Endodermal cell (in vitro differentiated cells): Measurements from ENCODE around the gene CCL23. TPM values are rescaled to one million over a fixed set of nuclear protein-coding genes. Genes with fewer than 3 reads are reported as not detected.
"Not testable (repeated sequence)": the region's sequence is repeated elsewhere in the genome, so short reads cannot be mapped to it uniquely, and the experiment has no call there.

ENCODE experiments used
- DNase-seq: peaks from one replicate; pipeline ENCODE4 v3.0.0-alpha.2; 2017
- H3K27ac ChIP-seq: 2 replicates; pipeline ENCODE4 v1.5.1; 2013; ENCODE audit warnings: mild to moderate bottlenecking, low read depth, low read length, moderate library complexity
- H3K27me3 ChIP-seq: 2 replicates; pipeline ENCODE4 v1.6.1; 2013; ENCODE audit warnings: mild to moderate bottlenecking, low read length, moderate library complexity; ENCODE audit not compliant: insufficient read depth, control insufficient read depth, poor library complexity, severe bottlenecking
- H3K36me3 ChIP-seq: 2 replicates; pipeline ENCODE4 v1.7.0; 2013; ENCODE audit warnings: mild to moderate bottlenecking, low read length, moderate library complexity; ENCODE audit not compliant: control insufficient read depth, insufficient read depth
- H3K4me1 ChIP-seq: one replicate; pipeline ENCODE4 v1.7.0; 2013; ENCODE audit warnings: low read length; ENCODE audit not compliant: control insufficient read depth, insufficient read depth
- H3K4me3 ChIP-seq: 2 replicates; pipeline ENCODE4 v1.5.1; 2013; ENCODE audit warnings: mild to moderate bottlenecking, low read length, moderate library complexity
- H3K9ac ChIP-seq: 2 replicates; pipeline ENCODE4 v1.6.1; 2013; ENCODE audit warnings: mild to moderate bottlenecking, low read length, moderate library complexity; ENCODE audit not compliant: poor library complexity, severe bottlenecking; ENCODE audit errors: extremely low read depth
- H3K9me3 ChIP-seq: 2 replicates; pipeline ENCODE4 v1.6.1; 2013; ENCODE audit warnings: mild to moderate bottlenecking, low read length, moderate library complexity; ENCODE audit not compliant: control insufficient read depth
- H3K27ac Mint-ChIP-seq: 2 replicates; pipeline ENCODE4 v1.8.0; 2020; ENCODE audit warnings: mixed read lengths
- H3K27me3 Mint-ChIP-seq: 2 replicates; pipeline ENCODE4 v1.8.0; 2021; ENCODE audit warnings: mild to moderate bottlenecking, mixed read lengths; ENCODE audit not compliant: insufficient read depth
- H3K36me3 Mint-ChIP-seq: 2 replicates; pipeline ENCODE4 v1.8.0; 2020; ENCODE audit warnings: low read depth, mixed read lengths
- H3K4me1 Mint-ChIP-seq: 2 replicates; pipeline ENCODE4 v1.8.0; 2020; ENCODE audit warnings: mixed read lengths
- H3K4me3 Mint-ChIP-seq: 2 replicates; pipeline ENCODE4 v1.8.0; 2020; ENCODE audit warnings: mild to moderate bottlenecking, moderate library complexity, mixed read lengths
- H3K9me3 Mint-ChIP-seq: 2 replicates; pipeline ENCODE4 v1.8.0; 2020; ENCODE audit warnings: mild to moderate bottlenecking, mixed read lengths
- CTCF ChIP-seq: fragments of 200-600 bp; sonication (generic); conservative IDR thresholded peaks from 2 replicates; pipeline ENCODE4 v1.5.0; 2021; ENCODE audit warnings: antibody characterized with exemption, mild to moderate bottlenecking
- WGBS, 2 experiments: methylation state at CpG; one replicate each; pipeline versions ENCODE4 v1.1.5 to v1.1.7; 2013; ENCODE audit warnings: missing lambda C conversion rate in 2 of 2, mixed read lengths in 1 of 2; ENCODE audit not compliant: insufficient coverage in 1 of 2, insufficient read length in 1 of 2; 5-methylcytosine and 5-hydroxymethylcytosine counted together
- total RNA-seq, 2 donors: library from RNA; stranded (reverse); fragmentation: NEBNext Ultra II Directional in 1 of 2; extraction: Animal tissue kit (Norgen Biotek cat#: 25700) in 1 of 2; gene quantifications; 2 replicates in 1 of 2; 3 replicates in 1 of 2; pipeline ENCODE4 v1.2.1, GENCODE V29; 2021

Gene CCL23
- total RNA-seq, 2 donors from 2014 or later: not detected

GRCh38 chr17:36019423-36019822 lies 1.7 kb upstream of the CCL23 start:
- TF ChIP-seq CTCF: no peak
- no peak overlapping the region for H3K9ac ChIP-seq
- Mint-ChIP-seq H3K27ac (no peak overlapping the region), H3K4me1 (no peaks in the 10 kb centered on the region), H3K4me3 (no peak overlapping the region), H3K27me3 (peaks cover 18% of the 10 kb centered on the region), H3K36me3 (no peaks in the 10 kb centered on the region), H3K9me3 (peaks cover 6% of the 10 kb centered on the region)
- H3K4me3 ChIP-seq: no peak overlapping the region
- DNase-seq: no peak
- no peak overlapping the region for H3K27ac ChIP-seq
- H3K36me3 ChIP-seq: no peaks in the 10 kb centered on the region
- 80 to 93% methylated on average over 2 of the region's 2 CpGs for WGBS, 2 experiments
- peaks cover 15% of the 10 kb centered on the region for H3K27me3 ChIP-seq
- H3K4me1 ChIP-seq: no peaks in the 10 kb centered on the region
- H3K9me3 ChIP-seq: no peaks in the 10 kb centered on the region

DNA sequence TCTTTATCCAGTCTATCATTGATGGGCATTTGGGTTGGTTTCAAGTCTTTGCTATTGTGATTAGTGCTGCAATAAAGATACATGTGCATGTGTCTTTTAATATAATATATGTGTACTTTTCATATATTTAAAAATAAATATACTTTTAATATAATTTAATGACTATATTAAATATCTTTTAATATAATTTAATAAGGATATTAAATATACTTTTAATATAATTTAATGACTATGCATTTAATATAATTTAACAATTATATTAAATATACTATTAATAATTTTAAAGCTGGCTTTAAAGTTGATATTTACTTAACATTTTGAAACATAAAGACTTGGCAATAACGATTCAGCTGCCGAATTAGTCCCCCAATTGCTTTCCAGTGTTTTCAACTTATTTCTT lies 1.2 kb downstream of the CCL23 start:
- no peak for DNase-seq
- Mint-ChIP-seq H3K27me3 (peaks cover 31% of the 10 kb centered on the region), H3K36me3 (no peaks in the 10 kb centered on the region), H3K27ac (no peak overlapping the region), H3K4me3 (no peak overlapping the region), H3K4me1 (no peaks in the 10 kb centered on the region), H3K9me3 (peaks cover 22% of the 10 kb centered on the region)
- Histone ChIP-seq H3K27me3 (peaks cover 15% of the 10 kb centered on the region), H3K4me3 (no peak overlapping the region), H3K36me3 (no peaks in the 10 kb centered on the region), H3K27ac (no peak overlapping the region), H3K9me3 (peaks cover 6% of the 10 kb centered on the region), H3K9ac (no peak overlapping the region), H3K4me1 (no peaks in the 10 kb centered on the region)
- no peak for TF ChIP-seq CTCF
- WGBS, 2 experiments: 100% methylated on average over 2 of the region's 2 CpGs; no CpG with 5 or more reads in 1 of the 2 experiments

- 92 to 98% methylated on average over 4 of the region's 4 CpGs for WGBS, 2 experiments
- not testable (repeated sequence) for H3K9ac ChIP-seq, H3K9me3 ChIP-seq, H3K4me1 ChIP-seq, H3K36me3 Mint-ChIP-seq, H3K36me3 ChIP-seq, H3K4me1 Mint-ChIP-seq, H3K4me3 ChIP-seq, H3K4me3 Mint-ChIP-seq, H3K27ac Mint-ChIP-seq, H3K27ac ChIP-seq, DNase-seq
- peaks cover 28% of the 10 kb centered on the region for H3K9me3 Mint-ChIP-seq
- H3K27me3 ChIP-seq: peaks cover 15% of the 10 kb centered on the region
- H3K27me3 Mint-ChIP-seq: peaks cover 30% of the 10 kb centered on the region
Observed at GRCh38 chr17:36015895-36016294, 1.9 kb downstream of the CCL23 start.

DNA sequence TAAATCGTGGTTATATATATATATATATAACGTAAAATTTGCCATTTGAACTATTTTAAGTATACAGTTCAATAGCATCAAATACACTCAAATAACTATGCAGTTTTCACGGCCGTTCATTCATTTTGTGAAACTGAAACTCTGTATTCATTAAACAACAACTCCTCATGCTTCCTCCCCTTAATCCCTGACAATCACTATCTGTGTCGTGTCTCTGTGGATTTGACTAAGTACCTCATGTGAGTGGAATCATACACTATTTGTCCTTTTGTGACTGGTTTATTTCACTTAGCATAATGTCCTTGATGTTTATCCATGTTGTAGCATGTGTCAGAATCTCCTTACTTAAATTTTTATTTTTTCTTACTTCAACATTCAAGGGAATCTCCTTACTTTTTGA lies 2.8 kb downstream of the CCL23 start:
- H3K36me3 ChIP-seq: no peaks in the 10 kb centered on the region
- TF ChIP-seq CTCF: no peak
- no peak overlapping the region for H3K27ac ChIP-seq
- DNase-seq: no peak
- H3K9me3 ChIP-seq: peaks cover 6% of the 10 kb centered on the region
- H3K4me1 Mint-ChIP-seq: no peaks in the 10 kb centered on the region
- peaks cover 9% of the 10 kb centered on the region for H3K27me3 ChIP-seq
- no peaks in the 10 kb centered on the region for H3K4me1 ChIP-seq
- H3K4me3 ChIP-seq: no peak overlapping the region
- H3K27ac Mint-ChIP-seq: no peak overlapping the region
- peaks cover 23% of the 10 kb centered on the region for H3K27me3 Mint-ChIP-seq
- no peaks in the 10 kb centered on the region for H3K36me3 Mint-ChIP-seq
- H3K9ac ChIP-seq: no peak overlapping the region
- 89 to 95% methylated on average over 3 to 4 of the region's 5 CpGs for WGBS, 2 experiments
- H3K9me3 Mint-ChIP-seq: peaks cover 38% of the 10 kb centered on the region
- no peak overlapping the region for H3K4me3 Mint-ChIP-seq
